Hepatocyte (in vitro differentiated cells): ENCODE results near the gene FARP1.

Source experiments
- CTCF ChIP-seq: fragments of 200-600 bp; sonication (generic); IDR thresholded peaks from 2 replicates; pipeline ENCODE4 v1.5.1; 2016; ENCODE audit warnings: antibody characterized with exemption, mild to moderate bottlenecking; ENCODE audit not compliant: poor library complexity
- EZH2 ChIP-seq: fragments of 200-600 bp; sonication (generic); IDR thresholded peaks from 2 replicates; pipeline ENCODE4 v1.6.1; 2016; ENCODE audit warnings: antibody characterized with exemption, mild to moderate bottlenecking, borderline replicate concordance
- EZH2phosphoT487 ChIP-seq: fragments of 200-600 bp; sonication (generic); IDR thresholded peaks from one replicate; pipeline ENCODE4 v1.6.1; 2018; ENCODE audit warnings: antibody characterized with exemption, mild to moderate bottlenecking, low read depth, moderate library complexity; ENCODE audit not compliant: unreplicated experiment, severe bottlenecking

DNA sequence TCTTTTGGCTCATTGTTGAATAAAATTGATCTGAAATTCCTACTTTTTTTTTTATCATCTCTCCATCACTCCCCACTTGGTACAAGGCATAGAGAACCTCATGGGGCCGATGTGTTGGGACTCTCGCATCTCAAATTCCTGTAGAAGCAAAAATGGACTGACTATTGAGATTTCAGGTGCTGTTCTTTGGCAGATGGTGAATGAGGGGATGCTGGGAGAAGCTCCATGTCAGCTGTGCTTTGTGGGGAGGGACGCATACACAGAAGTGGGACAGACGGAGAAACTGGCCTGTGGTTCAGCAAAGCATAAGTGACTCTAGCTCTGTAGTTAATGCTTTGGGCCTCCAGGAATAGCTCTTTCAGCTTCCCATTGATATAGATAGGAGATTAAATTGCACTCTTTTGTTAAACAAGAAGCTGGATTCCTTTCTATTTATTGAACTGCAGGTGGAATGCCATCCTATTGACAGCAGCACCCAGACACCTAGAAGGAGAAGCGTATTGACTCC, 228.7 kb downstream of the FARP1 start:
- TF ChIP-seq CTCF (no peak), EZH2 (no peak), EZH2phosphoT487 (no peak)
